K562 (cell line): Measurements from ENCODE around the gene CXXC1. TPM values are rescaled to one million over a fixed set of nuclear protein-coding genes. Genes with fewer than 3 reads are reported as not detected.

ENCODE experiments used
- BHLHE40 ChIP-seq: IDR thresholded peaks from 2 replicates; pipeline ENCODE4 v1.6.1; 2011; ENCODE audit warnings: low read length, improper control_type of control experiment
- CTCFL ChIP-seq: IDR thresholded peaks from 2 replicates; pipeline ENCODE4 v1.6.1; 2011; ENCODE audit warnings: borderline replicate concordance, low read depth, mild to moderate bottlenecking, moderate library complexity, low read length; ENCODE audit not compliant: insufficient read depth, poor library complexity, severe bottlenecking
- ETV1 ChIP-seq: fragments of 450-650 bp; conservative IDR thresholded peaks from 2 replicates; pipeline ENCODE4 v1.6.1; 2016; ENCODE audit warnings: missing genetic modification characterization, control low read depth, low read depth, missing compliant biosample characterization
- HDAC6 ChIP-seq: IDR thresholded peaks from 2 replicates; pipeline ENCODE4 v1.6.1; 2012; ENCODE audit warnings: low read depth, mild to moderate bottlenecking, control low read depth, inconsistent platforms, low read length, moderate library complexity
- IFI16 ChIP-seq: fragments of 250-450 bp; sonication (Bioruptor Pico); IDR thresholded peaks from 2 replicates; pipeline ENCODE4 v2.1.2; 2022; ENCODE audit warnings: mild to moderate bottlenecking, inconsistent platforms
- JUND ChIP-seq, 2 experiments: IDR thresholded peaks; 2 replicates in 1 of 2; 3 replicates in 1 of 2; pipeline ENCODE4 v1.6.1; 2011; ENCODE audit warnings: borderline replicate concordance in 2 of 2, low read depth in 2 of 2, low read length in 2 of 2, improper control_type of control experiment in 1 of 2, missing biosample characterization in 1 of 2, missing genetic modification characterization in 1 of 2, missing genetic modification reagents in 1 of 2
- POLR2B ChIP-seq: fragments of 450-650 bp; IDR thresholded peaks from 2 replicates; pipeline ENCODE4 v1.6.1; 2018; ENCODE audit warnings: low read depth; ENCODE audit not compliant: partially characterized antibody
- SMAD3 ChIP-seq: fragments of 450-650 bp; formaldehyde crosslinking; conservative IDR thresholded peaks from 2 replicates; pipeline ENCODE4 v1.4.0; 2020; ENCODE audit warnings: mild to moderate bottlenecking
- SP1 ChIP-seq: sonication (generic); formaldehyde crosslinking; IDR thresholded peaks from 2 replicates; pipeline ENCODE4 v1.8.1; 2022; ENCODE audit warnings: mild to moderate bottlenecking, missing genetic modification reagents
- SRF ChIP-seq, 2 experiments: fragments of 250-450, 450-650 bp in 1 of 2; sonication (Bioruptor Pico) in 1 of 2; sonication (generic) in 1 of 2; formaldehyde crosslinking; IDR thresholded peaks; 2 replicates each; pipeline versions ENCODE4 v1.5.0 to v1.5.1; 2020 to 2022; ENCODE audit warnings: mild to moderate bottlenecking in 1 of 2, missing genetic modification reagents in 1 of 2
- TBL1XR1 ChIP-seq, 2 experiments: IDR thresholded peaks; 2 replicates each; pipeline ENCODE4 v1.6.1; 2012; ENCODE audit warnings: improper control_type of control experiment in 2 of 2, low read length in 2 of 2, mild to moderate bottlenecking in 1 of 2
- ZBTB43 ChIP-seq: sonication (generic); formaldehyde crosslinking; IDR thresholded peaks from 2 replicates; pipeline ENCODE4 v1.8.0; 2023; ENCODE audit warnings: mild to moderate bottlenecking, missing genetic modification reagents
- ZKSCAN8 ChIP-seq: fragments of 200-800 bp; sonication (Bioruptor generic); IDR thresholded peaks from 2 replicates; pipeline ENCODE4 v1.6.1; 2016; ENCODE audit warnings: missing genetic modification characterization, missing compliant biosample characterization
- ZMIZ1 ChIP-seq, 2 experiments: fragments of 150-350 bp in 1 of 2; IDR thresholded peaks; 2 replicates each; pipeline ENCODE4 v1.6.1; 2012 to 2016; ENCODE audit warnings: low read depth in 2 of 2, low read length in 2 of 2, mild to moderate bottlenecking in 1 of 2, moderate library complexity in 1 of 2
- ZNF639 ChIP-seq, 2 experiments: fragments of 200-800 bp in 1 of 2; sonication (Bioruptor generic) in 1 of 2; sonication (generic) in 1 of 2; formaldehyde crosslinking in 1 of 2; IDR thresholded peaks in 1 of 2; conservative IDR thresholded peaks in 1 of 2; 2 replicates each; pipeline versions ENCODE4 v1.5.0 to v1.6.1; 2016 to 2020; ENCODE audit warnings: missing compliant biosample characterization in 1 of 2, missing genetic modification characterization in 1 of 2, missing genetic modification reagents in 1 of 2
- polyA plus RNA-seq, 8 experiments: library from polyadenylated mRNA; depleted of rRNA in 4 of 8; stranded (reverse) in 5 of 8; unstranded in 3 of 8; fragments of >200 nt; fragmentation: Nextera tagmentation in 2 of 8; fragmentation: Illumina TruSeq in 1 of 8; extraction: Ambion mirVana in 2 of 8; extraction: Trizol in 1 of 8; gene quantifications; 2 replicates each; pipeline versions ENCODE4 v1.2.1 to v1.2.3, GENCODE V29; 2011 to 2014; ENCODE audit warnings: inconsistent platforms in 1 of 8, missing spikeins in 1 of 8
- total RNA-seq, 7 experiments: library from RNA; depleted of rRNA in 6 of 7; stranded (reverse); fragments of >200 nt in 6 of 7; fragmentation: Illumina TruSeq in 2 of 7; extraction: Trizol in 2 of 7; gene quantifications; 2 replicates each; pipeline versions ENCODE4 v1.2.1 to v1.2.3, GENCODE V29; 2011 to 2021; ENCODE audit warnings: low replicate concordance in 1 of 7

Gene CXXC1
- total and polyA plus RNA-seq, 9 of the 15 experiments (the other 6 are each of a cell fraction or from before 2014, with no cell fraction given) = 3.4 to 81.0 (median 34.1) TPM

- TF ChIP-seq SRF (CRISPR knock-in tag; IDR thresholded peaks at IDR 0.05) = peak in 1 of 2 experiments; percentile 19; a peak in 1 of 4 replicates
- TF ChIP-seq HDAC6 = no peak
- TF ChIP-seq POLR2B = peak; percentile 37
- TF ChIP-seq ETV1 = peak; percentile 84
- peak in 1 of 2 experiments; percentile 98; a peak in 2 of 4 replicates for TF ChIP-seq ZNF639 (CRISPR knock-in tag; conservative IDR thresholded peaks at IDR 0.05 in 1 of 2, IDR thresholded peaks at IDR 0.05 in 1 of 2)
- TF ChIP-seq ZKSCAN8 (CRISPR knock-in tag) = peak; percentile 80; the same call in 1 of the 2 replicates
- TF ChIP-seq JUND (IDR thresholded peaks at IDR 0.05; ENCODE audit: borderline replicate concordance, low read depth, low read length) = no peak
- peak; percentile 79; the same call in 1 of the 3 replicates for TF ChIP-seq JUND (tag; IDR thresholded peaks at IDR 0.05; ENCODE audit: borderline replicate concordance, low read depth, low read length)
- TF ChIP-seq SMAD3 (CRISPR knock-in tag) = peak; percentile 80
- TF ChIP-seq IFI16 (CRISPR knock-in tag) = no peak
- peak; percentile 100 for TF ChIP-seq CTCFL
- peak; percentile 35 for TF ChIP-seq BHLHE40
- TF ChIP-seq SP1 (CRISPR knock-in tag) = peak; percentile 88
- no peak for TF ChIP-seq ZBTB43 (CRISPR knock-in tag)
- TF ChIP-seq TBL1XR1 (IDR thresholded peaks at IDR 0.05; ENCODE audit: low read length in 2 of 2) = peak in 1 of 2 experiments; percentile 34; a peak in 1 of 4 replicates
- TF ChIP-seq ZMIZ1 (IDR thresholded peaks at IDR 0.05; ENCODE audit: low read depth in 2 of 2, low read length in 2 of 2) = peak in 1 of 2 experiments; percentile 43; a peak in 1 of 4 replicates
Observed at GRCh38 chr18:50287441-50288347, at the start of gene CXXC1 (continued).
